ENCODE measurements around the gene RCAN1.
"Not testable (repeated sequence)": the region's sequence is repeated elsewhere in the genome, so short reads cannot be mapped to it uniquely, and the experiment has no call there.

Gene RCAN1

DNA sequence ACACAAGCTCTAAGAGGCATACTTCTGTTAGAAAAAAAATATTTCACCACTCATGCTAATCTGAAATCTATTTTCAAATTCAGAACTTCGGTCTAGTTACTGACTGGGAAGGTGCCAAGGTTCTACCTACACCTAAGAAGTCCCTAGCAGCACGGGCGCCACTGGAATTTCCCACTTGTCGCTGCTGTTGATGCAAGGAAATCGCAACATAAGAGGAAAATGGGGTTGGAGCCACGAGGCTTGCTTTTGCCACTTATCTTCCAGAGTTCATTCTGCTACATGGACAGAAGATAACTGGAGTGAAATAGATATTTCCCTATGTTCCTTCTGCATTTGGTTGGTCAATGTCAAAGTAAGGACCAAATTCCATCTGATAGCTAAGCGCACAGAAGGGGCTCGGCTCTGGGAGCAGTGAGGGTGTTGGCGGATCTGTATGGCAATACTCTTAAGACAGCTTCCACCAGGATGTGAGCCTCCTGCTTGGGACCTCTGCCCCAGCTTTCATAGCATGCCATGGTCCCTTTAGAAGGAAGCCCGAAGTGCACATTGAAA is 47.2 kb downstream of the RCAN1 start:
- no peak for DNase-seq

DNA sequence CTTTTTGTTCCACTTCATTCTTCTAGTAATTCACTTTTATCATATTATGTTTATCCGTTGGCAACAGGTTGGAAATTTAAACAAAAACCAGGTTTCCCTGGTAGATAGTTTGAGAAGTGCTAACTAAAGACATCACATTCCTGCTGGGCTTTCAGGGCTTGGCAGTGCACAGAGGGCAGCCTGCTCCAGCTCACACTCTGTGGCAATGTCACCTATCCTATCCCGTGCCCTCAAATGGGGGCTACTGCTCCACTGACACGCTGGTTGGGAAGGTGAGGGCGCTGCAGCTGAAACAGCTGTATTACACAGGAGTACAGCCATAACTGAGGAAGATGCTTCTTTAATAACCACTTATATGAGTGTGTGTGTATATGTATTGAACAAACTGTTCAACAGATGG is 49.7 kb downstream of the RCAN1 start:
- no peak for DNase-seq

DNA sequence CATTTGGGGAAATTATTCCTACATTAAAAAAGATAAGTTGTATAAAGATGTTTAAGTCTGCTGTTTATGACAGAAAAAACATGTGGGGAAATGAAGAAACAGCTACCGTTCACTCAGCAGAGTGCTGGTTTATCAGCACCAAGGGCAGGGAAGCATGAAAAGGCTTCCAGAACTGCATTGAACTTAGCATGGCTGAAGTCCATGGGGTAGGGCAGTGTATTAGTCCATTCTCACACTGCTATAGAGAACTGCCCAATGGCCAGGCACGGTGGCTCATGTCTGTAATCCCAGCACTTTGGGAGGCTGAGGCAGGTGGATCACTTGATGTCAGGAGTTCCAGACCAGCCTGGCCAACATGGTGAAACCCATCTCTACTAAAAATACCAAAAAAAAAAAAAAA is 51.5 kb downstream of the RCAN1 start:
- DNase-seq = not testable (repeated sequence)

DNA sequence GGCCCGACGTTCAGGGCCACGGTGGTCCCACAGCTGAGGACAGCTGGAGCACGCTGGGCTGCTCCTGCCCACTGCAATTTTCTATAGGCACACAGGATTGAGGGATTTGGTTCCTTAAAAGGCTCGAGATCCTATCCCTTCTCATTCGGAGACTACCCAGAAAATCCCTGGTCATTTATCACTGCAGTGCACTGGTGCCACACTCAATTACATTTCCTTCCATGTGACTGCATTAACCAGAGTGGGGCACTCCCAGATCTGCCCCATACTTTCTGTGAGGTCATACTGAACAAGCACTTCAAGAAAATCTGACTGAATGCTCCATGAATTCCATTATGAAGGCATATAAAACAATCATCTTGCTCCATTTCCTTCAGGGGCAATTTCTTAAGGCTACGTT is 53.1 kb downstream of the RCAN1 start:
- no peak for DNase-seq

DNA sequence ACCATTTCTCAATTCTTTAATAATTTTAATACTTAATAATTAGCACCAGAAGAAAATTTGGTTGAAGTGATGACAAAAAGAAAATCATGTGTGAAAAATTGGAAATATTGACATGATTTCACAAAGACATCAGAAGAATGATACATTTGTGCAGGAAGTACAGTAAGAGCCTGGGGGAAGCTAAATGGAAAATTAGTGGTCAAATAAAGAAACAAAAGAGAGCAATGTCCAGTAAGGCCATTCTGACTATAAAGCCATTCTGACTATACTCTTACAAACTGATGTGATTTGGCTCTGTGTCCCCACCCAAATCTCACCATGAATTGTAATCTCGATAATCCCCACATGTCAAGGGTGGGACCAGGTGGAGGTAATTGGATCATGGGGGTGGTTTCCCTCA is 54.3 kb downstream of the RCAN1 start:
- DNase-seq = no peak

DNA sequence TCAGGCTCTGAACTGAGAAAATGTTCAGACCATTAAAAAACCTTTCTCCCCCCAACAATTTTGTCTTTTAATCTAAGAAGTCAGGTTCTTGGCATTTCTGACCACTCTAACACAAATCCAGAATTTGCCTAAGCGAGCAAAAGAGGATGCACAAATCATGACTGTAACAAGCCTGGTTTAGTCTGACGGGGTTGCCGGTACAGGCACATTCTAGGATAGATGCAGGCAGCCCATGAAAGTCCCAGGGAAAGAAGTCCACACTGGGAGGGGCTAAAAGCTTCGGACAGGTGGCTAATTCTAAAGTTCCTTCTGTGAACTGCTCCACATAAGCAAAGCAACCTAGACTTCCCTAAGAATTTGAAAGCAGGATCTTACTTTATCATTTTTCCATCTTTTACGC is 54.9 kb downstream of the RCAN1 start:
- DNase-seq = no peak

DNA sequence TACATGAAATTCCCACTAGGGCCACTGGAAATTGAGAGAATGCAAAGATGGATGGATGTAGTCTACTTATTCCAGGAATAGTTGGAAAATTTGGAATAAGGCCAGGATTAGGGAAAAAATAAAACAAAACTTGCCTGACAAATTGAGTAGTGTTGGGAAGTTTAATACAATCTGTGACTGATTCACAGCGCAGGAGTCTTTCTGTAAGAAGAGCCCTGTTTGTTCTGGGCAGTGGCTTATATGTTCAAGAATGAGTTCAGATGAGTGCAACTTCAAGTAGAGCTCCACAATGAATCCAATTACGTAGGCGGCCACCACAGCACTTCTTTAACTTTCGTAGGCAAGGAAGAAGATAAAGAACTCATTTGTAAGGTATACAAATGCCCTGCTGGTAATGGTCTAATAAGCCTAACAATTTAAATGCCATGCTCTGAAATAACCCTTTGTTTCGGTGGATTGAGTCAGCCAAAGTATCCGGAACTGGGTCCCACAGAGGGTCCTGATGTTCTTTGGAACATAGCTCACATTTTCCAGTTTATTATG is 55.8 kb downstream of the RCAN1 start:
- no peak for DNase-seq

DNA sequence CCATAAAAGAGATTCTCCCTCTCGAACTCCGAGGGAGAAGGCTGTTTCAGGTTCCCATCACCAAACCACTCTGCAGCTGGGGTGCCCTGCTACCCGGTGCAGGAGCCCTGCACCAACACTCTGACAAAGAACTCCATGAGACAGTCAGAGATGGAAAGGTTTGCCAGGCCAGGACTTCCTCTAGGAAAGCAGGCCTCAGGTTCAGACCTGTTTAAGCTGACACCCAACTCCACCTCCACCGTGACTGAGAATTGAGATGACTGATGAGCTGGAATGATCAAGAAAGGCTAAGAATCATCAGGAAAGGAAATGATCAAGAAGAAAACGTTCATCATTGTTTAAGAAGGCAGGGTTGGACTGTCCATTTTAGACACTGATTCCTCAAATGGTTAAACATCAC is 56.7 kb downstream of the RCAN1 start:
- no peak for DNase-seq

DNA sequence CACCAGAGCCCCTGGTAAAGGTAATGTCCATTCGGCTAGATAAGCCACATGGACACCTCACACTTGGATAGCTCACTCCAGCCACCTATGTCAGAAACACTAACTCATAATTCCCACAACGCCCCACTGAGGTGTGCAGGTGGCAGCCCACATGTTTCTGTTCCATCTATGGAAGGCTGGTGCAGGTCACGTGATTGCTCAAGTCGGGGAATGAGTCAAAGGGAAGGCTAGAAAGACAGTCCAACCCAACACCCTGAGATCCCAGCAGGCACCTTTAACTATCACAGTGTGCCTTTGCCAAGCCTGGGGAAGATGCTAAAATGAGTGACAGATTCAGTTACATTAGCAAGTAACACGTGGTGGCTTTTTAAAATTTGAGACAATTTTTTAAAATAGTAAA is 57.7 kb downstream of the RCAN1 start:
- no peak for DNase-seq

DNA sequence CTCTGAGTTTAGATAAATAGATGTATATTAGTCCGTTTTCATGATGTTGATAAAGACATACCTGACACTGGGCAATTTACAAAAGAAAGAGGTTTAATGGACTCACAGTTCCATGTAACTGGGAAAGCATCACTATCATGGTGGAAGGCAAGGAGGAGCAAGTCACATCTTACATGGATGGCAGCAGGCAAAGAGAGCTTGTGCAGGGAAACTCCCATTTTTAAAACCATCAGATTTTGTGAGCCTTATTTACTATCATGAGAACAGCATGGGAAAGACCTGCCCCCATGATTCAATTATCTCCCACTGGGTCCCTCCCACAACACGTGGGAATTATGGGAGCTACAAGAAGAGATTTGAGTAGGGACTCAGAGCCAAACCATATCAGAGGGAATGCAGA is 60.2 kb downstream of the RCAN1 start:
- DNase-seq = not testable (repeated sequence)

DNA sequence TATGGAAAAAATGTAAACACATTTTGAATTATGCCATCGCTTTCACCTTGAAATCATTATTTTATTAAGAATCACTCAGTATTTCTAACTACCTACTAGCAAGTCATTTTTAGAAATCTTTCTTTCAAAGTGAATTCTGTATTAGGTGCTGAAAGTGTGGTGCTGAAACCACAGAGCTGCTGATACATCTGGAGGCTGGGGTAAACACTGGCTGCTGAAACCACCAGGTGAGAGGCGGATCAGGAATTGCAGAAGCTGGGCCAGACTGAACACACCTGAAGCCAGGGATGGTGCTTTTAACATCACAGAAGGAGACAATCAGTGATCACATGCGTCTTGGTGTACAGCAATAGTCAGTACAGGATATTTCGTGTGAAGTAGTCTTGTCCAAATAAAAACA is 60.7 kb downstream of the RCAN1 start:
- no peak for DNase-seq

DNA sequence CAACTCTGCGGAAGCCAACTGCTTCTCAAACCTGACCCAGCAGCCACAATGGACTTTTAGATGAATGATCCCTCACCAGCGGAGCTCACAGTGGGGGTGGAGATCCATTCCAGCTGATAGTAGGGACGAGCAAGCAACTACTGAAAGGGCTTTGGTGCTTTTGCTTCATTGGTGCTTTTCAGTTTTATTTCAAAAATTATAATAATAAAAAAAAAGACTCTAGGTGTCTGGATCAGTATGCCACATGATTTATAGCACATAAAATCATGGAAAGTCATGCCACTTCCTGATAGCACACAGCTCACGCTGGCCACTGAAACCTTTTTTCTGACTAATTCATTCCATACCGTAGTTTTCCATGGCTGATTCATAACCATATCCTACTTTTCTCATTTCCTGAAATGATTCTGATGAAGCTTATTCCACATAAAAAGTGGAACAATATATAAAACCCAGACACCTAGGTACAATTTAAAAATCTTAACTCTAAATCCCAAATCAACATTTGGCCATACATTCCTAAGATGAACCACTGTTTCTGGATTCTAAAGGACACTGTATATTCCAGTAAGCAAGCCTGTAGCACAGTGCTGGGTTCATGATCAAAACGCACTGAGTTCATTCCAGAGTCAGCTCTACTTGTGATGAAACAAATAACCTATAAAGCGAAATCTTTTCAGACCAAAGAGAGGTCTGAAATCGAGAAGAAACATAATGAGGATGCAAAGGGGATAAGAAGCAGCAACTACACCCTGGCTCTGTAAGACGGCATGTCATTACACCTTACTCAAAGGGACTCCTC is 61.6 kb downstream of the RCAN1 start:
- DNase-seq = no peak

DNA sequence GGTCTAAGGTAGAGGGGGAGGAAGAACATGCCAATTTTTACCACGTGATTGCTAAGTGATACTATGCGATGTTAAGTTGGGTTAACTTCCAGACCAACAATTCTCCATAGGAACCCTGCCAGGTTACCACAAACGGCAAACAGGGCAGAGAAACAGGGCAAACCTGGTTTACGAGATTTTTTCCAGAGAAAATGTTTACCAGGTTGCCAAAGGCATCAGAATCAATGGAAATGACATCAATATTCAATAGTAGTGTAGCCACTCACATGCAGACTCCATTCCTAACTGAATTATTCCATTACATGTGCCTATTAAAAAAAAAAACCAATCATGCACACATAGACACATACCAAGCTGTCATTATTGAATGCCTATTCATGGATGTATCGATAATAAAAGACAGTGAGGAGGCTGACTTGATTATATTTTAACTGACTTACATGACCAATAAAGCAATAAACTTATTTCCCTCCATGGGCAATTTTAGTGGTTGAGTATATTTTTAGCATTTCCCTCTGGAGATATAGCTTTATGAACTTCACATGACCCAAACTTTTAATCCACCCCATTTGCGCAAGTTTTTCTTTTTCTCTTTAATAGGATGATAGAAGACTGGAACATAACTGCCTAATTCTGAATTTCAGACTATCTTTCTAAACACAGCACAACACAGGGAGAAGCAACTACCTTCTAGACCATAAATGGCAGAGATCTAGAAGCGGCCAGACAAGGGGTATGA is 62.4 kb downstream of the RCAN1 start:
- DNase-seq = no peak

DNA sequence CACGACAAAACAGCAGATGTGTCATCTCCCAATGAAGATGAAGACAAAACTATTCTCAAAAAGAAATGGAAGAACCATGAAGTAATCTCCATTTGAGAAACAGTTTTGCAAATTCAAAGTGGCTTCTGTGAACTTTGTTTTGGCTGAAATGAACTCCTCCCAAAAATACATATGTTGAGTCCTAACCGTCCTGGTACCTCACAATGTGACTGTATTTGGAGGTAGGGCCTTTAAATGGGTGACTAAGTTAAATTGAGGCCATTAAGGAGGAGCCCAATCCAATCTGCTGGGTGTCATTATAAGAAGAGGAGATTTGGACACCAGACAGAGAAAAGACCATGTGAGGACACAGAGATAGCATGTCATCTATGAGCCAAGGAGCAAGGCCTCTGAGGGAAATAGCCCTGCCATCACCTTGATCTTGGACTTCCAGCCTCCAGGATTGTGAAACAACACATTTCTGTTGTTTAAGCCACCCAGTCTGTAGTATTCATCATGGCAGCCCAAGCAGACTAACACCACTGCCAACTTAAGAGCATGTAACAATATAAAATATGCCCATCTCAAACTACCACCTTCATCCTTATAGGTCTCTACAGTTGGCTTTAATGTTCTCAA is 64.6 kb downstream of the RCAN1 start:
- no peak for DNase-seq

DNA sequence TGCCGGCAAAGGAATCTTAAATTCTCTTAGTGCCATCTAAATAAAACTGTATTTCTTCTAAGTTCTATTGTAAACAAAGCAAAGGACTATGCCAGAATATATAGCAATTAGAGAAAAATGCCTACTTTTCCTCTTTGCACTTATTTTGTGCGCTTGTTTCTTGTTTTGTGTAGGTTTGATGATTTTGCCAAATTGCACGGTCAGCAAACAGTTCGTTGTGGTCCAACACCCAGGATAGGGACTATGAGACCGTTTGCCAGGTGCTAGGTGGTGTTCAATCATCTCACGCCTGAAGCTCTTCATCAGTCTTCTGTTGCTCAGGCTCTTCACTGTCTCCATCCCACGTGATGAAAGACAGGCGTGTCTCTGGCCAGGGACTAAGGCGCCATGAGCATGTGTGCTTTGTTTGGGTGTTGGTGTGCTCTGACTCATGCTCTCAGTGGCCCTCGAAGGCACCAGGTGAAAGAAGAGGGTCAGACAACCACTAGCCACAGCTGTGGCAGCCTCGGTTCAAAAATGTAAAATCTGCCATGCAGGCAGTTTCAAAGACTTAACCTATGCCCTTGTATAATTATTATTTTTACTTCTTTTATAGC is 66.0 kb downstream of the RCAN1 start:
- peak; percentile 24 for DNase-seq

DNA sequence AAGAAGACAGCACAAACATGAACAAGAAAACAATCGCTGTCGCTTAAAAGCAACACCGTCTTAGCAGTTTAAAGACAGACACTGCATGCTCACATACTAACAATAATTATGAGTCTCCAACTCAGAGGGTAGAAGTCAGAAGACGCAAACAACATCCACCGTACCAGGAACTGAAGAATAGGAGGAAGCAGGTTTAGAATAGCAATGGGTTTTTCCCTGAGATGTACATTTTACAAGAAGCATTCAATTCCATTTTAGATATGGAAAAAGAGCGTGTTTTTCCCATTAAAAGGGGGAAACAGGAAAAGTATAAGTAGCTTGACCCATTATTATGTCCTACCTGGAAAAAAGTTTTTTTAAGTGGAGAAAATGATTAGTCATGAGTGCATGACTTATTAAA is 68.4 kb downstream of the RCAN1 start:
- DNase-seq = no peak

DNA sequence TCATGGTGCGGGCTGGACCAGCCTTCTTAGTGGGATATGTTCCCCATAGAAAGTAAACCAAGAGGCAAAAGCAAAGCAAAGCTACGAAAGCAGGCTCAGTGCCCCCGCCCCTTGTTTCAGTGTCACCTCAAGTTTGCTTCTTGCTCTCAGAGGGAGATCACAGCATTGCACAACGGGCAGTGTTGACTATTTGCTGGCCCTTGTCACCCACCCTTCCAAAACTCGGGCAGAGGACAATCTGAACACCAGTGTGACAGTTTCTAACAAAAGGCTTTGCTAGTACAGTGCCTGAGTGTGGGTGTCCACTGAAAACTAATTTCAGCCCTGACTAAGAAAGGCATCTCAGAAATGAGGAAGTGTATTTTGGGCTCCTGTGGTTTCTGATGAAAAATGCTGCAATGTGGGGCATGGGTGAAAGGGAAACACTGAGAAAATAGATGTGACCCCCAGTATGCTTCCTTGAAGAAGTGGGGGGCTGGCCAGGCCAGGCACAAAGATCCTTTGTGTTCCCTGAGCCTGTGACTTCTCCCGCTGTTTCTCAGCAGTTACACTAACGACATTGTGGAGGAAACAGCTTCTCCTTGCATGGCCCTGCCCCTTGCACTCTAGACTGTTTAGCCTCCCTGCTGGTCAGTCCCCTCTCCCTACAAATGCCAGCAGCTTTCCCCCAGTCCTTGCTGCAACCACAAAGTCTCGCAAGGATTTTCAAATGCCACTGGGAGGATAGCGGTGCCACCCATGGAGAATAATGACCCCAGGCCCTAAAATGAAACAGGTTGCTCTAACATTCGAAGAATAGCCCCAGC is 69.6 kb downstream of the RCAN1 start:
- DNase-seq = peak; percentile 52

DNA sequence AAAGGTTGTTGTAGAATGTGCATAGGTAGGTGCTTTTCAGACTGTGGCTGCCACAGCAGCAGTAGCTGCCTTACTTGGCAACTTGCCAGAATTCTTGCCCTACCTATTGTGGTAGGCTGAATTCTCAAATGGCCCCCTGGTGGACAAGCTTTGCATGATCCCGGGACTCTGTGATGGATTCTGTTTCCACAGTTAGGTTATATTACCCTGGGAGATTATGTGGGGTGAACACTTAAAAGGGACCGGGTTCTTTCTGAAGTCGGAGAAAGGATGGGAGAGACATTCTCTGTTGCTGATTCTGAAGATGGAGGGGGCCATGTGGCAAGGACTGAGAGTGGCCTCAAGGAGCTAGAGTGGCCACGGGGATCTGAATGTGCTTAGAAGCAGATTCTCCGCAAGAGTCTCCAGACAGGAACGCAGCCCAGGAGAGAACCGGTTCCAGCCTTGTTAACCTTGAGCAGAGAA is 70.8 kb downstream of the RCAN1 start:
- DNase-seq = peak; percentile 95

DNA sequence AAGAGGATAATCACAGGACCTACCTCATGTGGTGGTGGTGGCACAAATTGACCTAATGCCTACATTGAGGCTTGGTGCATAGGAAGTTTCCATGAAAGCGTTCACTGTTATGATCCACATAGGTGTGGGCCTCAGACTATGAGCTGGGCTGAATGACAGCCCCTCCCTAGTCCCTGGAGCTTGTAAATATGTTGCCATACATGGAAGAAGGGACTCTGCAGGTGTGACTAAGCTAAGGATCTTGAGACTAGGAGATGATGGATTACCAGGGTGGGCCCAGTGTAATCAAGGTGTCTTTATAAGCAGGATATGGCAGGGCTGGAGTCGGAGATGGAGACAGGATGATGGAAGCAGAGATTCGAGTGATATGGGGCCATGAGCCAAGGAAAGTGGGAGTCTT is 71.9 kb downstream of the RCAN1 start:
- DNase-seq = no peak

DNA sequence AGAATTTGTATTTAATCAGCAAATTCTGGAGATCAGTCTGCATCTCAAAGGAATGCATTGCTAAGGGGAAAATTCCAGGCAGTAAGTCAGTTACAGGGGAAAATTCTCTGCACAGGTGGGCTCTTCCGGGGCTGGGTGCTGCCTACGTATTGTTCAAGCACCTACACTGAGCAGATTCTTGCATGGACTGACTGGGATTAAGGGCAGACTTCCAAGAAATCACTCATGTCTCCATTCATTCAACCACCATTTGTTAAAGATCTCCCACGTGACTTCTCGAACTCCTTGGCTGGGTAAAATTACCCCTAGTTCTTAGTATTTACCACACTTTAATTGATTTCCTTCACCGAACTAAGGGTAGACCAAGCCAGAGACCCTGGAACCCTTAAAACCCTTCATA is 74.7 kb downstream of the RCAN1 start:
- DNase-seq = no peak

DNA sequence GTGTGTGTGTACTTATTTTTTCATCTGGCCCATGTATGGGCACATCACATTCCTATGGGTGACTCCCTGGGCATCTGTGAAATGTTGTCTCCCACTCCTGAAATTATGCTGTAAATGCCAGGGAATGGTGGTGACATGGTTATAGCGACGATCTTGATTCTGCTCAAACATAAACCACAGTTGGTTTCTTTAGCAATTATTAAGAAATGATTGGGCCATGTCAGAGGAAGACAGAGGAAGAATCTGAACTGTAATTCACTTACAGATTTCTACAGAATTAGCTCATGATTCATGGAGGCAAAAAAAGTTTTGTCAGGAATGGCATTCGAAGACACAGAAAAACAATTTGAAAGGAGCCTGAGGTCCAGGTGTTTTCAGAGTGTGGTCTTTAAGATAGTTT is 77.1 kb downstream of the RCAN1 start:
- no peak for DNase-seq

DNA sequence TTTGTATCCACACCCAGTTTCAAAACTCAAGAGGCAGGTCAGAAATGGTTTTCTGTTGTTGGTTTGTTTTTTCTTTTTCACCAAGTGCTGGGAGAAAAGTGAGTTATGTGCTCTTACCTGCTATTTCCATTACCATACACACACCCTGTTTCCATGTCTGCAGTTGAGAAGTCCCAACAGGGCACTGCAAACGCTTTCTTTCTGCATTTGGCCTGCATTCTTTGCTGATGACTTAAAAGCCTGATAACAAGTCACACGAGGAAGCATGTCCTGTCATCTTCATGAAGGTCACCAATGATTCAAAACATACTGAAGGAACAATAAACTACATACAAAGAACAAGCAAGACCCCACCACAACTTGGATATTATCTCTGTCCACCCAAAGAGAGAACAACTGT is 78.1 kb downstream of the RCAN1 start:
- DNase-seq = no peak

All from NCI-H69 (cell line).